GM11168 (cell line): Measurements from ENCODE around the gene SCIMP.
"Not testable (repeated sequence)": the region's sequence is repeated elsewhere in the genome, so short reads cannot be mapped to it uniquely, and the experiment has no call there.

Source experiments
- in situ Hi-C: fragments of 300-500 bp; cut with MboI; formaldehyde crosslinking; loops from one replicate; pipeline ENCODE4 v1.12.0; 2022; ENCODE audit warnings: low sequenced_read_pairs; ENCODE audit not compliant: unreplicated experiment

The SCIMP gene

DNA sequence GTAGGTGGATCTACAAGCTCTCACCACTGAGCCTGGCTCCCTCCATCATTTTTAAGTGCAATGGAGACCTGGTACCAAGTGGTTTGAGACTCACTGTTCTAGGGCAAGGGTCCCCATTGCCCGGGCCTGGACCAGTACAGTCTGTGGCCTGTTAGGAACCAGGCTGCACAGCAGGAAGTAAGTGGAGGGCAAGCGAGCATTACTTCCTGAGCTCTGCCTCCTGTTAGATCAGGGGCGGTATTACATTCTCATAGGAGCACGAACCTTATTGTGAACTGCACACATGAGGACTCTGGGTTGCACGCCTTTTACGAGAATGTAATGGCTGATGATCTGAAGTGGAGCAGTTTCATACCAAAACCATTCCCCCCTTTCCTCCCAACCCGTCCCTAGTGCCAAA lies 36.2 kb downstream of the SCIMP start:
- in situ Hi-C loops, result loop anchor here (5.0 kb wide), 1 partner anchor 39 kb away; no protein-coding TSS in a partner anchor

DNA sequence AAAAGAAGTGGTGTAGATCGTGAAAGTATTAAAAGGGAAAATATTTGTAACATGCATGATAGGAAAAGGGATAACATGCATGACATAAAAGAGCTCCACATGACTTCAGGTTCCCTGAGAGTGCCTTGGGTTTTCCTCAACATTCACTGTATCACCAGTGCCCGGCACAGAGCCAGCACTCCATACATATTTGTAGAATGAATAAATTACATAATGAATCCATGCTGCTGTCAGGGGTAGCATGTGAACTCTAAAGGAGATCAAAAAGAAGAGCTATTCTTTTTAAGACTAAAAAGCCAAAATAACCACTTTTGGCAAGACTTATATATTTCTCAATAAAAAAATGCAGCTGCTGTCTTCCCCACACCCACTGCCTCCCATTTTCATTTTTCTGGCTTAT lies 40.3 kb downstream of the SCIMP start:
- in situ Hi-C loops, result no loop called here

DNA sequence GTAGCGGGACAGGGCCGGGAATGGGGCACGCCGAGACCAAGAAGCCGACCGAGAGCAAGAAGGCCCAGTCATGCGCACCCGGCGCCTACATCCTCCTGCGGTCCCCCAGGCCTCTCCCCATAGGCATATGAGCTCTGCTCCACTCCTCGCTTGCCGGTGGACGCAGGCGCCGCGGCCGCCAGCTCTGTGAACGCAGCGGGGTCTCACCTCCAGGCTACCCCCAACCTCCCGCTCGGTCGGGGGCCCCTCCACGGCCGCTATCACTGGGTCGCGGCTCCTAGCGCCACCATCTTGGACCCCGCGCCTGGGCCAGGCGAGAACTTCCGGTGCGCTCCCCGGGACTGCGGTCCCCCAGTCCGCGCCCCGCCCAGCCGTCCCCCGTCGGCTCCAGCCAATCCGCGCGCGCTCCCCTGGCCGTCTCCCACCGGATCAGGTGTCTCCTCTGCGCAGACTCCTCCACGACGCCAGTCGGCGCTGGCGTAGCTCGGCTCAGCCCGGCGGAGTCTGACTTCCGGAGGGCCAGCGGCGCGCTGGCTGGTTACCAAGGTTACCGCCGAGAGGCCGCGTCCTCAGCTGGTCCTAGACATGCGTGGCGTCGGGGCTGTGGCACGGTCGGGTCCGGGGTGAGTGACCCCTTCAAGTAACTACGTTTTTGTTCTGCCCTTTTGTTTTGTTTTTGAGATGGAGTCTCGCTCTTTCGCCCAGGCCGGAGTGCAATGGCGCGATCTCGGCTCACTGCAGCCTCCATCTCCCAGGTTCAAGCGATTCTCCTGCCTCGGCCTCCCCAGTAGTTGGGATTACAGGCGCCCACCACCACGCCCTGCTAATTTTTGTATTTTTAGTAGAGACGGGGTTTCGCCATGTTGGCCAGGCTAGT lies 42.9 kb downstream of the SCIMP start, which contains the start of gene ZNF594:
Gene ZNF594, minus strand, starts transcription at position 328 of the 877 bp plus-strand sequence. CDS start 7,612 bp downstream, outside the sequence.
- in situ Hi-C loops, result no loop called here

DNA sequence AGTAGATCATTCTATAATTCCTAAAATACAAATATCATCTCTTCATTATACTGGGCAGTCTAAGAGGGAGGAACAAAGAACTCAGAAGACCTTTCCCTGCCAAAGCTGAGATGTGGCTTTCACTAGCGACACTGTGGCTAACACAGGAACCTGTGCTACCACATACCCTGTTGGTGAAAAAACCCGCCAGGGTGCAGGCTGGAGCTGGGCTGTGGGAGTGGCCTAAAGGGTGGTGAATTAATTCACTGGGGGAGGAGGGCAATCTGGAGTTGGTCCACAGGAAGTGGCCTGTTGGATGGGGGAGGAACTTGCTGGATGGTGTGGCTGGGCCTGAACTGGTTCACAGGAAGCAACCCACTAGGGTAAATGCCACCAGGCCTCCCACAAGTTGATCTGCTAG lies 50.4 kb downstream of the SCIMP start:
- in situ Hi-C loops, result no loop called here

DNA sequence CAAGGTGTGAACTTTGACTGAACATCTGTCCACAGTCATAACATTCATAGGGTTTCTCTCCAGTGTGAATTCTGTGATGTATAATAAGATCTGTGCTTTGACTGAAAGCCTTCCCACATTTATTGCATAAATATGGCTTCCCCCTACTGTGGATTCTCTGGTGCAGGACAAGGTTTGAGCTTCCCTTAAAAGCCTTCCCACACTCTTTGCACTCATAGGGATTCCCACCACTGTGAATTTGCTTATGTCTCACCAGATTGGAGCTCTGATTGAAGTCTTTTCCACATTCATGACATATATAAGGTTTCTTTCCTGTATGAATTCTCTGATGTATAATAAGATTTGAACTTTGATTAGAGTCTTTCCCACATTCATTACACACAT lies 51.3 kb downstream of the SCIMP start:
- in situ Hi-C loops, result no loop called here

DNA sequence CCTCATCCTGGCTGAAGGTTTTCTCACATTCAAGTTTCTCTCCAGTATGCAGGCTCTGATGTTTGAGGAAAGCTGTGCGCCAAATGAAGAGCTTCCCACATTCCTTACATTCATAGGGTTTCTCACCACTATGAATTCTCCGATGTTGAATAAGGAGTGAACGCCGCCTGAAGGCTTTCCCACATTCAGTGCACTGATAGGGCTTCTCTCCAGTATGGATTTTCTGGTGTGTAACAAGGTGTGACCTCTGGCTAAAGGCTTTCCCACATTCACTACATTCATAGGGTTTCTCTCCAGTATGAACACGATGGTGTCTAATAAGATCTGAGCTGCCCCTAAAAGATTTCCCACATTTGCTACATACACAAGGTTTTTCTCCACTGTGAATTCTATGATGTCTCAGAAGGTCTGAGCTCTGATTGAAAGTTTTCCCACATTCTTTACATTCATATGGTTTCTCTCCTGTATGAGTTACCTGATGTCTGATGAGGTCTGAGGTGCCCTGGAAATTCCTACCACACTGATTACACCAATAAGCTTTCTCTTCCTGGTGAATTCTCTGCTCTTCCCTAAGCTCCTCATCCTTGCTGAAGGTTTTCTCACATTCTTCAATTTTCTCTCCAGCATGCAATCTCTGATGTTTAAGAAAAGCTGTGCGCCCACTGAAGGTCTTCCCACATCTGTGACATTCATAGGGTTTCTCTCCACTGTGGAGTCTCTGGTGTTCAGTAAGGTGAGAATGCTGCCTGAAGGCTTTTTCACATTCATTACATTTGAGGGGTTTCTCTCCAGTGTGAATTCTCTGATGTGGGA lies 51.9 kb downstream of the SCIMP start:
- in situ Hi-C loops, result no loop called here

DNA sequence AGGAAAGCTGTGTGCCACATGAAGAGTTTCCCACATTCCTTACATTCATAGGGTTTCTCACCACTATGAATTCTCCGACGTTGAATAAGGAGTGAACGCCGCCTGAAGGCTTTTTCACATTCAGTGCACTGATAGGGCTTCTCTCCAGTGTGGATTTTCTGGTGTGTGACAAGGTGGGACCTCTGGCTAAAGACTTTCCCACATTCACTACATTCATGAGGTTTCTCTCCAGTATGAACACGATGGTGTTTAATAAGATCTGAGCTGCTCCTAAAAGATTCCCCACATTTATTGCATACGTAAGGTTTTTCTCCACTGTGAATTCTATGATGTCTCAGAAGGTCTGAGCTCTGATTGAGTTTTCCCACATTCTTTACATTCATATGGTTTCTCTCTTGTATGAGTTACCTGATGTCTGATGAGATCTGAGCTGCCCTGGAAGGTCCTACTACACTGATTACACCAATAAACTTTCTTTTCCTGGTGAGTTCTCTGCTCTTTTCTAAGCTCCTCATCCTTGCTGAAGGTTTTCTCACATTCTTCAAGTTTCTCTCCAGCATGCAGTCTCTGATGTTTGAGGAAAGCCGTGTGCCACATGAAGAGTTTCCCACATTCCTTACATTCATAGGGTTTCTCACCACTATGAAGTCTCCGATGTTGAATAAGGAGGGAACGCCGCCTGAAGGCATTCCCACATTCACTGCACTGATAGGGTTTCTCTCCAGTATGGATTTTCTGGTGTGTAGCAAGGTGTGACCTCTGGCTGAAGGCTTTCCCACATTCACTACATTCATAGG lies 53.0 kb downstream of the SCIMP start:
- in situ Hi-C loops, result no loop called here

DNA sequence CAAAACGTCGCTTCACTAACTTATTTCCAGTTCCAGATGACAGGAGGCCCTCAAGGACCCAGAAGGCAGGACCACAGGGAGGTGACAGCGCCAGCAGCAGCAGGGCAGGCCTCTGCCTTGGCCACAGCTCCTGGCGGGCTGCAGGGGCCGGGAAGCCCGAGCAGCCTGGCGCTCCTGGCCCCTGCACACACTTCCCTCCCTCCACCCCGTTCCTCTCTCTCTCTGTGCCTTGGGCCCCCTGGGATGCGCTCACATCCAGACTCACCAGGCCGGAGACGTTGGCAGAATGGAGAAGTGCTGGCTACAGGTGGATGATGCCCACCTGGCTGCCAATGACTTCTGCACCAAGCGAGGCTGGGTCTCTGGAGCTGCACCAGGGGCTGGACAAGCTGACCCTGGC lies 55.7 kb downstream of the SCIMP start:
- in situ Hi-C loops, result no loop called here

DNA sequence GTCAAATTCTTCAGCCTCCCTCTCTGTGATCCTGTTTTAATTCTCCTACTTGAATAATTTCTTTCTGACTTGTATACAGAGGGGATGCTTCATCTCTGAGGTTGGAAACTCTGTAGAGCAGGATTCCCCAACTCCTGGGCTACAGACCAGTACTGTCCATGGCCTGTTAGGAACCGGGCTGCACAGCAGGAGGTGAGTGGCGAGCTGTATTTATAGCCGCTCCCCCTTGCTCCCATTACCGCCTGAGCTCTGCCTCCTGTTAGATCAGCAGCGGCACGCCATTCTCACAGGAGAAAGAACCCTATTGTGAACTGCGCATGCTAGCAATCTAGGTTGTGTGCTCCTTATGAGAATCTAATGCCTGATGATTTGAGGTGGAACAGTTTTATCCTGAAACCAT lies 59.6 kb downstream of the SCIMP start:
- in situ Hi-C loops, result not testable (repeated sequence)

DNA sequence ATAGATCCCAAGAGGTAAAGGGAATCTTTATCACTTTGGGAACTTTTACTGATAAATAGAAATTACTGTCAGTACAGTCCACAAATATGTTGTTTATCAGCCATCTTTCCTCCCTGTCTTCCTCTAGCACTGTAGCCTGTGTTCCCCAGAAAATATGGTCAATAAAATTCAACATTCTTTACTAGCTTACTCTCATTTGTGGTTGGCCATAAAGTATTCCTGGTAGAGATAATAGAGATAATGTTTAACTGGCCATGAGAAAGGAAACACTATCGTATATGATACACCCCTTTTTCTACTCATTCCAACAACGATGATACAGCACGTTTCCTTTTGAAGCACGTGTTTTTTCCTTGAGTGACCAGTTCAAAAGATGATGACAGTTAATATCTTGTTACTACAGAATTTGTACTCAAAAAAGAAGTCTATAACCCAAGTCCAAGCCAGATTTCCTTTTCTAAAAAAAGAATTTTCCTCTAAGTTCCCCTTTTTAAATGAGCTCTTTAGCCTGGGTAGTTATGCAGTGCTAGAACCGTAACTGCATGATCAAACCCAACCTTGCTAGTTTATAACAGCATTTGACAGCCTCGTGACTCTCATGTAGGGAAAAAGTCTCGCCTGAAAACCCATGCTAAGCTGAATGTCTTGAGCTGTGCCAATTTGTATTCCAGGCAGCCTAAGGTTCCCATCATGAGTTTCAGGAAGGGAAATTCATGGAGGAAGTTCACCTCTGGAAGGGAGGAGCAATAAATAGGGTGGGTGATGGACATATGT lies 68.7 kb downstream of the SCIMP start:
- in situ Hi-C loops, result not testable (repeated sequence)

DNA sequence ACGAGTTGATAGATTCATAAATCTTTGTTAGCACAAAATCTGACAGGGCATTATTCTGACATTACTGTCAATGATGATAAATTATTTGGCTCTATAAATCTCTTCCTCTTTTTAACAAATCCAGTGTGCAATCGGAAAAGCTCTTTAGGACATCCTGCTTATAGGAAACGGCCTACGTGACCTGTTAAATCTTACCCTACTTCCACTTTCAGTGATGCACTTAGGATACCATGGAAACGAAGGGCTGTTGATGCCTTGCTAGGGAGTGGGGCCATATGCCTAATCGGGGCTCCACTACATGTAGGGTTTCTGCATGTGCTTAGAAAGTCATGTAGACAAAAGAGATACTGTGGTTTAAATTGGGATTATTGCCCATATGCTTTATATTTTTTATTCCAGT lies 70.2 kb downstream of the SCIMP start:
- in situ Hi-C loops, result no loop called here

DNA sequence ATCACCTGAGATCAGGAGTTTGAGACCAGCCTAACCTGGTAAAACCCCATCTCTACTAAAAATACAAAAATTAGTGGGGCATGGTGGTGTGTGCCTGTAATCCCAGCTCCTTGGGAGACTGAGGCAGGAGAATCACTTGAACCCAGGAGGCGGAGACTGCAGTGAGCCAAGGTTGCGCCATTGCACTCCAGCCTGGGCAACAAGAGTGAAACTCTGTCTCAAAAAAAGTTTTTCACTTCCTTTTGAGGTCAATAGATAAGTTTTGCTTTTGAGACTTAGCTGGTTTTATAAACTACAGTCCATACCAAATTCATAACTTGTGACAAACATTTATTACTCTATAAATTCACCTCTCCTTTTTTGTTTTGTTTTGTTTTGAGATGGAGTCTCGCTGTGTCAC lies 72.9 kb downstream of the SCIMP start:
- in situ Hi-C loops, result not testable (repeated sequence)

DNA sequence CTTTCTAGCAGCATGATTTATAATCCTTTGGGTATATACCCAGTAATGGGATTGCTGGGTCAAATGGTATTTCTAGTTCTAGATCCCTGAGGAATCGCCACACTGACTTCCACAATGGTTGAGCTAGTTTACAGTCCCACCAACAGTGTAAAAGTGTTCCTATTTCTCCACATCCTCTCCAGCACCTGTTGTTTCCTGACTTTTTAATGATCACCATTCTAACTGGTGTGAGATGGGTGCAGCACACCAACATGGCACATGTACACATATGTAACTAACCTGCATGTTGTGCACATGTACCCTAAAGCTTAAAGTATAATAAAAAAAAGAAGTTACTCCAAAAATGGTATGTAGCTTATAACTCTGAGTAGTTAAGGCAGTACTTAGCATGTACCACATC lies 74.0 kb downstream of the SCIMP start:
- in situ Hi-C loops, result not testable (repeated sequence)
